Ishikawa (cell line): ENCODE measurements around the gene DGKQ.

Source experiments
- CEBPB ChIP-seq: IDR thresholded peaks from 2 replicates; pipeline ENCODE4 v1.6.1; 2012
- EGR1 ChIP-seq: IDR thresholded peaks from 2 replicates; pipeline ENCODE4 v1.6.1; 2012
- EP300 ChIP-seq: IDR thresholded peaks from 2 replicates; pipeline ENCODE4 v1.6.1; 2012; ENCODE audit warnings: borderline replicate concordance
- FOXM1 ChIP-seq: IDR thresholded peaks from 2 replicates; pipeline ENCODE4 v1.6.1; 2012; ENCODE audit warnings: low read depth, borderline replicate concordance
- RAD21 ChIP-seq: IDR thresholded peaks from 2 replicates; pipeline ENCODE4 v1.6.1; 2012; ENCODE audit warnings: low read depth
- TAF1 ChIP-seq: IDR thresholded peaks from 2 replicates; pipeline ENCODE4 v1.6.1; 2012; ENCODE audit warnings: low read depth, mild to moderate bottlenecking
- TCF12 ChIP-seq: IDR thresholded peaks from 2 replicates; pipeline ENCODE4 v1.6.1; 2012; ENCODE audit warnings: low read depth
- TEAD4 ChIP-seq: IDR thresholded peaks from 2 replicates; pipeline ENCODE4 v1.6.1; 2012
- YY1 ChIP-seq: IDR thresholded peaks from 2 replicates; pipeline ENCODE4 v1.6.1; 2012; ENCODE audit warnings: low read depth
- ZBTB7A ChIP-seq: IDR thresholded peaks from 2 replicates; pipeline ENCODE4 v1.6.1; 2012; ENCODE audit warnings: low read depth
- TF ChIP-seq, protein P1 (sequence below): IDR thresholded peaks from 2 replicates; pipeline ENCODE4 v1.6.1; 2012
- TF ChIP-seq, protein P2 (sequence below): IDR thresholded peaks from 2 replicates; pipeline ENCODE4 v1.6.1; 2012; ENCODE audit warnings: low read depth, mild to moderate bottlenecking
- TF ChIP-seq, protein P3 (sequence below): IDR thresholded peaks from 2 replicates; pipeline ENCODE4 v1.6.1; 2012

DNA sequence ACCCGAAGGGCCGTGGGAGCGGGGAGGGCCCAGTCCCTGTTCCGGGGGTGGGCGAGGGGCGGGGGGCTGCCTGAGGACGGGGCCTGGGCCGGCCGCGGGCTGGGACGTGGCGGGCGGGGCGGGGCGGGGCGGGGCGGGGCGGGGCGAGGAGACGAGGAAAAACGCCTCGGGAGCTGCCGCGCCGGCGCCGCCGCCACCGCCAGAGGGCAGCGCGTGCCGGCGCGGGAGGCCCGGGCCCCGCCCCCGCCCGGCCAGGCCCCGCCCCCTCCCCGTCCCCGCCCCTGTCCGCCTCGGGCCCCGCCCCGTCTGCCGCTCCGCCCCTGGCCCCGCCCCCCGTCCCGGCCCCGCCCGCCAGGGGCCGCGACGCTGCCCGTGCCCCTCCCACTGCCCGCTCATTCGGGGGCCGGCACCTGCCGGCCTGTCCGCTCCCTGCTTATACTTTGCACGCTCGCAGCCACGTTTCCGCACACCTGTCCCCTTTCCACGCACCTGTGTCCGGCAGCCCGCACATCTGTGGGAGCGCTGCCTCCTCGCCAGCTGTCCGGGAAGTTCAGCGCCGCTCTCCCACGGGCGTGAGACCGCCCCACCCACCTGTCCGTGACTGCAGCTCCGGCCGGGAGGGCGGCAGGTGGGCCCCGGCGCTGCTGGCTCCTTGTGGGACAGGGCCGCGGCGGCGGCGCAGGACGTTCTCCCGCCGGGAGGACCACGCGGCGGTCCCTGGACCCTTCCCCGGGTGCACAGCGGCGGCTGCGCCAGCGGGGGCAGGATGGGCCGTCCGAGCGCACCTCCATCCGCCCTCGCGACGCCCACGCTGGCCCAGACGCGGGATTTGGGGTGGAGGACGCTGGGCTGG, 36.4 kb upstream of the DGKQ start:
- TF ChIP-seq TCF12 (no peak), RAD21 (no peak), TAF1 (no peak; the same call in 1 of the 2 replicates), EP300 (no peak), YY1 (no peak), CEBPB (no peak), EGR1 (peak; percentile 73), TEAD4 (no peak), FOXM1 (no peak), ZBTB7A (peak; percentile 66)
- TF ChIP-seq, protein P1, sequence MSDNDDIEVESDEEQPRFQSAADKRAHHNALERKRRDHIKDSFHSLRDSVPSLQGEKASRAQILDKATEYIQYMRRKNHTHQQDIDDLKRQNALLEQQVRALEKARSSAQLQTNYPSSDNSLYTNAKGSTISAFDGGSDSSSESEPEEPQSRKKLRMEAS, result peak; percentile 35; the same call in 1 of the 2 replicates
- TF ChIP-seq, protein P2, sequence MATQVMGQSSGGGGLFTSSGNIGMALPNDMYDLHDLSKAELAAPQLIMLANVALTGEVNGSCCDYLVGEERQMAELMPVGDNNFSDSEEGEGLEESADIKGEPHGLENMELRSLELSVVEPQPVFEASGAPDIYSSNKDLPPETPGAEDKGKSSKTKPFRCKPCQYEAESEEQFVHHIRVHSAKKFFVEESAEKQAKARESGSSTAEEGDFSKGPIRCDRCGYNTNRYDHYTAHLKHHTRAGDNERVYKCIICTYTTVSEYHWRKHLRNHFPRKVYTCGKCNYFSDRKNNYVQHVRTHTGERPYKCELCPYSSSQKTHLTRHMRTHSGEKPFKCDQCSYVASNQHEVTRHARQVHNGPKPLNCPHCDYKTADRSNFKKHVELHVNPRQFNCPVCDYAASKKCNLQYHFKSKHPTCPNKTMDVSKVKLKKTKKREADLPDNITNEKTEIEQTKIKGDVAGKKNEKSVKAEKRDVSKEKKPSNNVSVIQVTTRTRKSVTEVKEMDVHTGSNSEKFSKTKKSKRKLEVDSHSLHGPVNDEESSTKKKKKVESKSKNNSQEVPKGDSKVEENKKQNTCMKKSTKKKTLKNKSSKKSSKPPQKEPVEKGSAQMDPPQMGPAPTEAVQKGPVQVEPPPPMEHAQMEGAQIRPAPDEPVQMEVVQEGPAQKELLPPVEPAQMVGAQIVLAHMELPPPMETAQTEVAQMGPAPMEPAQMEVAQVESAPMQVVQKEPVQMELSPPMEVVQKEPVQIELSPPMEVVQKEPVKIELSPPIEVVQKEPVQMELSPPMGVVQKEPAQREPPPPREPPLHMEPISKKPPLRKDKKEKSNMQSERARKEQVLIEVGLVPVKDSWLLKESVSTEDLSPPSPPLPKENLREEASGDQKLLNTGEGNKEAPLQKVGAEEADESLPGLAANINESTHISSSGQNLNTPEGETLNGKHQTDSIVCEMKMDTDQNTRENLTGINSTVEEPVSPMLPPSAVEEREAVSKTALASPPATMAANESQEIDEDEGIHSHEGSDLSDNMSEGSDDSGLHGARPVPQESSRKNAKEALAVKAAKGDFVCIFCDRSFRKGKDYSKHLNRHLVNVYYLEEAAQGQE, result no peak
- TF ChIP-seq, protein P3, sequence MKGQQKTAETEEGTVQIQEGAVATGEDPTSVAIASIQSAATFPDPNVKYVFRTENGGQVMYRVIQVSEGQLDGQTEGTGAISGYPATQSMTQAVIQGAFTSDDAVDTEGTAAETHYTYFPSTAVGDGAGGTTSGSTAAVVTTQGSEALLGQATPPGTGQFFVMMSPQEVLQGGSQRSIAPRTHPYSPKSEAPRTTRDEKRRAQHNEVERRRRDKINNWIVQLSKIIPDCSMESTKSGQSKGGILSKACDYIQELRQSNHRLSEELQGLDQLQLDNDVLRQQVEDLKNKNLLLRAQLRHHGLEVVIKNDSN, result no peak
